Measurements from ENCODE around the gene IDH3G.
"Not testable (repeated sequence)": the region's sequence is repeated elsewhere in the genome, so short reads cannot be mapped to it uniquely, and the experiment has no call there.

Gene IDH3G

GRCh38 chrX:153762626-153763173, 31.5 kb downstream of the IDH3G start:
- no peak for DNase-seq (ENCODE audit: low read depth)

- DNase-seq (ENCODE audit: low read depth), result no peak
Measured at GRCh38 chrX:153761863-153762262, 32.3 kb downstream of the IDH3G start.

GRCh38 chrX:153755136-153755535, 39.0 kb downstream of the IDH3G start:
- DNase-seq (ENCODE audit: low read depth), result no peak

GRCh38 chrX:153750127-153750774, 43.9 kb downstream of the IDH3G start:
- DNase-seq (ENCODE audit: low read depth), result no peak

- not testable (repeated sequence) for DNase-seq (ENCODE audit: low read depth)
Measured at GRCh38 chrX:153749017-153749416, 45.2 kb downstream of the IDH3G start.

- DNase-seq (ENCODE audit: low read depth), result not testable (repeated sequence)
Measured at GRCh38 chrX:153746991-153747390, 47.2 kb downstream of the IDH3G start.

- DNase-seq (ENCODE audit: low read depth), result no peak
Measured at GRCh38 chrX:153746359-153746758, 47.8 kb downstream of the IDH3G start.

- not testable (repeated sequence) for DNase-seq (ENCODE audit: low read depth)
Measured at GRCh38 chrX:153745067-153745433, 49.1 kb downstream of the IDH3G start.

GRCh38 chrX:153744210-153745066, 49.7 kb downstream of the IDH3G start:
- no peak for DNase-seq (ENCODE audit: low read depth)

- not testable (repeated sequence) for DNase-seq (ENCODE audit: low read depth)
Measured at GRCh38 chrX:153743468-153744209, 50.5 kb downstream of the IDH3G start.

- not testable (repeated sequence) for DNase-seq (ENCODE audit: low read depth)
Measured at GRCh38 chrX:153742796-153743467, 51.2 kb downstream of the IDH3G start.

- not testable (repeated sequence) for DNase-seq (ENCODE audit: low read depth)
Measured at GRCh38 chrX:153742111-153742510, 52.1 kb downstream of the IDH3G start.

GRCh38 chrX:153741446-153741845, 52.7 kb downstream of the IDH3G start:
- DNase-seq (ENCODE audit: low read depth), result no peak

GRCh38 chrX:153740631-153741222, 53.4 kb downstream of the IDH3G start:
- no peak for DNase-seq (ENCODE audit: low read depth)

GRCh38 chrX:153739754-153740486, 54.3 kb downstream of the IDH3G start:
- DNase-seq (ENCODE audit: low read depth), result no peak

- no peak for DNase-seq (ENCODE audit: low read depth)
Measured at GRCh38 chrX:153738056-153738605, 56.0 kb downstream of the IDH3G start.

- no peak for DNase-seq (ENCODE audit: low read depth)
Measured at GRCh38 chrX:153736871-153737441, 57.2 kb downstream of the IDH3G start.

- DNase-seq (ENCODE audit: low read depth), result no peak
Measured at GRCh38 chrX:153736071-153736820, 57.9 kb downstream of the IDH3G start.
